Renal cortical epithelial cell (primary cell): ENCODE data around the gene NOD2. TPM values are rescaled to one million over a fixed set of nuclear protein-coding genes. Genes with fewer than 3 reads are reported as not detected.

Source experiments
- DNase-seq: peaks from one replicate; pipeline ENCODE4 v3.0.0-alpha.2; 2011; ENCODE audit warnings: low read depth
- total RNA-seq: library from RNA; depleted of rRNA; stranded (reverse); fragments of >200 nt; gene quantifications from 2 replicates; pipeline ENCODE4 v1.2.3, GENCODE V29; 2014

The NOD2 gene
- total RNA-seq, 1 donor from 2014 or later, result 0.10 TPM

DNA sequence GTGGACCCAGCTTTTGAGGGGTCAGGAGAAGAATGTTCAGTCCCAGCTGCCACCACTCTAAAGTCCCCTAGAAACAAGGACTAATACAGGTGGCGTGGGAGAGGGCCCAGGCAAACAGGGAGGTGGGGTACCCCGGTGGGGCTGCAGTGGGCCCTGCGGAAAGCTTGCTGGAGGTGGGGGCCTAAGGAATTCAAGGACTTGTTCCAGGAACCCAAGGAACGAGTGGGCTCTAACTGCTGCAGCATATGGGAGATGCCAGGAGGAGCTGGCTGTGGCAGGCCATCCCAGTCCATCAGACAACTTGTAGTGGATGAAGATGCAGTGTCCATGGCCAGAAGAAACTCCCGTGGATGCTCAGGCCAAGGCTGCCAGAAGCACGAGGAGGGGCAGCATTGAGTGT is 22.9 kb upstream of the NOD2 start:
- DNase-seq, result no peak

DNA sequence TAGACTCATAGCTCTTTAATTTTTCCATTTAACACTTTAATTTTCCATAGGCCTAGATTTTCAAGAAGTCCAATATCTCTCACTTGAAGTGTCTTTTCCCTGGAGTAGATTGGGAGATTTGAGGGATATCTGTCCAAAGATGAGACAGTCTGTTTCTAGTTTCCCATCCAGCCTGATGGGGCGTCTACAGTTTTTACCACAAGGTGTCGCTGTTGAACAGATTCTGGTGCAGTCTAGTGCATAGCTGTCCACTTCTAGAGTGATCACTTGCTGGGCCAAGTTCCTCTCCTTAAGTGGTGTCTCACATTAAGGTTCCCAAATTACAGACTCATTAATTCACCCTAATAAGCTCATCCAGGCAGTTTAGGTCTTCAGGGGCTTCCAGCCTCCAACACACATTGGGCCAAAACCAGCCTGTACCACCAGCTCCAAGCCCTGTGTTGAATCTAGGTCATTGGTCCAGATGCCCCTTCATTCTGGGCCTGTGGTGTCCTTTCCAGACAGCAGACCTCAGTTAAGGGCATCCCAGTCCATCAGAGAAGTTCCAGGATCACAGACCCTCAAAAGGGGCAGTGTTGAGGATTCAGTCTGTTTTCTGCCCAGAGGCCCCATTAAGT is 21.7 kb upstream of the NOD2 start:
- peak; percentile 7 for DNase-seq

DNA sequence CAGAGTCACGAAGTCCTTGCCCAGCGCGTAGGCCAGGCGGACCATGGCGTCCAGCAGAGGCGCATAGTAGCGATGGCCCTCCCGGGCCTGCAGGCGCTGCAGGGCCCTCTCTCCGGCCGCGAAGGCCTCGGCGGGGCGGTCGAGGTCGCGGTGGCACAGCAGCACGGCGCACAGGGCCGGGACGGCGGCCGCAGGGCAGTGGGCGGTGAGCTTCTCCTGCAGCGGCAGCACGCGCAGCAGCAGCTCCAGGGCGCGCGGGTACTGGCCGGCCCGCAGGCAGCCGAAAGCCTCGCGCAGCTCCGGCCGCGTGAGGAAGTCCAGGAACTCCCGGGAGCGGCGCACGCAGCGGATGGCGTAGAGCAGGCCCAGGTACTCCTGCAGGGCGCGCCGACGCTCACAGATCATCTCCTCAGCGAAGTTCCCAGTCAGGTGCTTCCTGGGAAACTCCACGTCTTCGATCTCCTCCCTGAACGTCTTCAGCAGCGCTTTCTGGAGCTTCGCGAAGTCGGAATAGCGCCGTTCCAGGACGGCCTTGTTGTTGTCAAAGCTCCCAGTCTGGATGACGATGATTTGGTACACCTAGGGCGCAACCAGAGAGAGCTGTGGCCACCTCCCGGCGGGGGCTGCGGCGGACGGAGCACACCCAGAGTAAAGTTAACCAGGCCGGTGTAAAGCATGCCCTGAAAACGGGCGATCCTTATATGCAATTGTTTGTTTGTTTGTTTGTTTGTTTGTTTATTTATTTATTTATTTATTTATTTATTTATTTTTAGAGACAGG is 19.7 kb upstream of the NOD2 start:
- DNase-seq, result no peak

DNA sequence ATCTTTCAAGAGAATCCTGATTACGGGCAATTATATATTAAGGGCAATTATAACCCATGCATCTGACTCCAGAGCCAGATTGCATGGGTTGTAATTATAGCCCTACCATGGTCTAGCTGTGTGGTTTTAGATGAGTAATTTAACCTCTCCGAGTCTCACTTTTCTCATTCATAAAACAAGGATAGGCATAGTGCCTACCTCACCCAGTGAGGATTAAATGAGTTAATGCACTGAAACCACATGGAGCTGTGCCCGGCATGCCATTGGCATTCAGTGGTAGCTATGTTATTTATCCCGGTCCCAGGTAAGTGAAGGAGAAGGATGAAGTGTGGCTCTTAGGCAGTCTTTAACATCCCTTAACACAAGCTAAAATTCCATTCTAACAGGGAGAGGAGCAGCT is 18.6 kb upstream of the NOD2 start:
- no peak for DNase-seq

DNA sequence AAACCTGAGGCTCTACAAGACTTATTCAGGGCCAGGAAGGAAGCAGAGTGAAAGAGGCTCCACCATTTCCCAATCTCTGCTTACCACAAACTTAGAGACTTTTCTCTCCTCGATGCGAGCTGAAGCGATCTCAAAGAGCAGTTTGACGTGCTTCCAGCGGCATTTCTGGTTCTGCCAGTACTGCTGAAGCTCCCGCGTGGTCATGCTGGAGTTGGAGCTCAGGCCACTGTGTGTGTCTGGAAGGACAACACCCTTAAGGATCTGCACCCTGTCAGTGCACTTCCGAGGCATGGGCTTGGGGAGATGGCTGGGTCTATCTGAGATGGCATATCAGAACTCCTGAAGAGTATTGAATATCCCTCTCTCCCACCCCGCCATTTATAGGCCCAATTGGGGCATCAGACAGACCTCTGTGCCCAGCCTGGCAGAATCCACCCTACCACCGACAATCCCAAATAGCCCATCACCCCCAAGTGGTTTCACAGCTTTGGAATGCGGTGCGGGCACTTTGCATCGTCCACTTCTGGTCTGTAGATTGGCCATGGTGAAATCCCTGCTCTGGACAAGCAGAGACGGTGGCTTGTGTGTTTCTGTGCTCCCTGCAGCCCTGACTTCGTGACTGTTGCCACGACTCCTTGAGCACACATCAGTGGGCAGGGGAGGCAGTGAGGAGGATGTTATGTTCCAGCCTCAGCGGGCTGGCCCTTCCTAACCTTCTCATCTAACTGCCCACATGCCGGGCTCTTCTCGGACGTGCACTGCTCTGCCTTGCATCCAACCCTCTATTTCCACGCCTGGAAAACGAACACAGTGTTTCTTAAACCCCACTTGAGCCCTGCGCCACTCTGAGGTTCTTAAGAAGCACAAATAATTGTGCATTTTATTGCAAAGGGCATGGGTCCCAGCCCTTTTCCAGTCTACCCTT is 17.5 kb upstream of the NOD2 start:
- DNase-seq, result no peak

DNA sequence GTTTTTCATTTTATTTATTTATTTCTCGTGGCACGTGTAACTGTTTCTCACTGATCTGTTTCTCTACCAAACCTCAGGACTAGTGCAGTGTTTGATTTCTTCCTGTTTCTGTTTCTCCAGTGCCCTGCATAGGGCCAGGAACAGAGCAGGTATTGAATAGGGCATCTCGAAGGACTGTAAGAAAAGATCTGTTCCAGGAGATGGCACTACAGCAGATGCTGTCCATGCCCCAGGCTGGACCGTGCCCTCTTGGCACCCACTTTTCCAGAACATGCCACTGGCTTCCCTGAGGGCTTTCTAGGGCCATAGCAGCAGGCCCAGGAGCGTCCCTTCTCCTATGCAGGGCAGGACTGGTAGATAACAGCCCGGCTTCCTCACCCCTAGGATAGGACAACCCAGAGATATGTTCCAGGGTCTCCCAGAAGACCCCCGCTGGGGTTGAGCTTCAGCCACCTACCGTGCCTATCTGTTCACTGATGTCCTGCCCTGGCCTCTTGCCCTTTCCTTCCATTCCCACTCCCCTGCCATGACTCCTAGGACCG is 16.7 kb upstream of the NOD2 start:
- no peak for DNase-seq

DNA sequence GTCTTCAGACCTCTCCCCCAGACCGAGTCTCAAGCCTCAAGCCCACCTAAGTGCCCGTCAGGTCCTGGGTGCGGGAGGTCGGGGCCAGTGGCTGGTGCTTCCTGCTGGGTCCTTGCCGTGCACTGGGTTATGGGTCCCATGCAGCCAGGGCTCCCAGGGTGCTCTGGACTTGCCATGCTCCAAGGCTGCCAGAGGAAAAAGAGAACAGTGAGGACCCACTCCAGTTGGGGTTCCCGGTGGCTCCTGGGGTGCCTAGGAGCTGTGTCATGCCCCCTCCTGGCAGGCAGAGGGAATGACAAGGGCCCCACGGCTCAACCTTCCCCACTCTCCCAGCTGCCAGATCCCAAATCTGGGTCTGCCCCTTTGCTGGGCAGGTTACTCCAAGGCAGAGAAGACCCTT is 16.1 kb upstream of the NOD2 start:
- DNase-seq, result no peak

DNA sequence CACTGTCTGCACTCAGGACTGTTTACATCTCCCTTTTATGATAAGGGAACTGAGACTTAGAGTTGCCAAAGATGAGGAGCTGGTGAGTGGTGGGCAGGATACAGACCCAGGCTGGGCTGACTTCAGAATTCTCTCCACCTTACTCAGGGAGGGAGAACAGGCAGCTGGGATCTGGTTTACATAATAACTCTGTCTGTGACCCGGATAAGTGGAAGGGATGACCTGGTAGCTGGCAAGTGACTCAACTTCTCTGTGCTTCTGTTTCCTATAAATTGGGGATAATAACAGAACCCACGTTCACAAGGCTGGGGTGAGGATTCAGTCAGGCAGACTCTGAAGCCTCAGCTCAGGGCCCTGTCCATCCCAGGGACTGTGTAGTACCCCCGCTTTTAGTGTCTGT is 14.9 kb upstream of the NOD2 start:
- no peak for DNase-seq

DNA sequence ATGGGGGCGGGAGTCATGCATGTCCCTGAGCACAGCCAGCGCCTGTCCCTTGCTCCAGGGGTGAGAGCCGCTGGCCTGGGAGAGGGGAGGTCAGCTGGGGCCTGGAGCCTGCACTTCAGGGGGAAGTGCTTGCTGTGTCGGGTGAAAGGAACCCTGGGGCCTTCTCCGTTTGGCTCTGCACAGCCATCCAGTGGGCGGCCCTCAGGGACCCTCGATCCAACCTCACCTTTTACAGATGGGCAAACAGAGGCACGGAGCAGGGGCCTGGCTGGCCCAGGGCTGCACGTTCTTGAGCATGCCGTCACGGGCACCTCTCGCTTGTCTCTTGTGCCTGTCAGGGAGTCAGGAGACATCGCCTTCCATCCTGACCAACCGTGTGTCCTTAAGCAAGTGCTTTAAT is 14.1 kb upstream of the NOD2 start:
- DNase-seq, result no peak

DNA sequence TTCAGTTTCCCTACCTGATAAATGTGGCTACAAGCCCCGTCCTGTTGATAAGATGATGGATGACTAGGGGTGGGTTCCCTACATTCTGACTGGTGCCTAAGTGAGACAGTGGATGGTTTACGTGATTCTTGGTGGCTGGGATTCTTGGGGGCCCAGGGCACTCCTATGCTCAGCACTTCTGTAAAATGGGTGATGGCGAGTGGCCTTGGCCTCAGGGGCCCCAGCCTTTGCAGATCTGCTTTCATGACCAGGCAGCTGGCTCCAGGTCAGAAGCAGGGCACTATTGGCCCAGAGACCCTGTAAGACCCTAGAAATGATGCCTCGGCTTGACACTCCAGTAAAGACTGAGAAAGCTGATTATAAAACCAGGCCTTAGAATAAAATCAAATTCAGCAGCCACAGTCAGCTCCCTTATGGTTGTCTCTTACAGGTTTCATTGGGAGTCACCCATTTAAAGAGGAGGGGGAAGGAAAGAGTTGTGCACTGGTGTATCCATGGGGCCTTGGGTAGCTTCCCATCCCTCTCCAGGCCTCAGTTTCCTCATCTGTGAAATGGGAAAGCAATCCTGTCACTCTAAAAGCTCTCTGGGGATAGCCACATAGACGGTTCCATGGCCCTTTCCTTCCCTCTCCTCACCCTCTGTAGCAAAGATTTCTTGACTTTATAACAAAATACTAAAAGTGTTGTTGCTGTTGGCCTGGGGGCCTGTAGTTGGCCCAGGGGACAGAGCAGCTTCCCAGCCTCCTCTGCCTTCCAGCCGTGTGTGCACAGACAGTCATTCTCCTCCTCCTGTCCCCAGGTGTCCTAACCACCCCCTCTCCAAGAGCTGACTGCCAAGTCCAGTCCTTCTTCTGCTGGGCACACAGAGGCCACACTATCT is 13.5 kb upstream of the NOD2 start:
- DNase-seq, result no peak

DNA sequence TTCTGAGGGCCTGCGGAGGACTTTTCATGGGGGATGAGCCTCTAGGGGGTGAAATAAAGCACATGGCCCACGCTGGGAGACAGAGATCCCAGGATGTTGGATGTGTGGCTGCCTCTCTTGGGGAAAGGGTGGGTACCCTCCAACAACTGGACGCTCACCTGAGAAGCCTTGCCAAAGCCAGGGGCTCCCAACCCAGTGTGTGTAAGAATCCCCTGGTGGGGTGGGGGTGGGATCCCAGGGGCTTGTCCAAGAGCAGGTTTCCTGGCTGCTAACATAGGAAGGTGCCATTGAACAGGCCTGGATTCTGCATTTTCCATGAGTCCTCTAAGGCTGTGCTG is 12.9 kb upstream of the NOD2 start:
- DNase-seq, result no peak

DNA sequence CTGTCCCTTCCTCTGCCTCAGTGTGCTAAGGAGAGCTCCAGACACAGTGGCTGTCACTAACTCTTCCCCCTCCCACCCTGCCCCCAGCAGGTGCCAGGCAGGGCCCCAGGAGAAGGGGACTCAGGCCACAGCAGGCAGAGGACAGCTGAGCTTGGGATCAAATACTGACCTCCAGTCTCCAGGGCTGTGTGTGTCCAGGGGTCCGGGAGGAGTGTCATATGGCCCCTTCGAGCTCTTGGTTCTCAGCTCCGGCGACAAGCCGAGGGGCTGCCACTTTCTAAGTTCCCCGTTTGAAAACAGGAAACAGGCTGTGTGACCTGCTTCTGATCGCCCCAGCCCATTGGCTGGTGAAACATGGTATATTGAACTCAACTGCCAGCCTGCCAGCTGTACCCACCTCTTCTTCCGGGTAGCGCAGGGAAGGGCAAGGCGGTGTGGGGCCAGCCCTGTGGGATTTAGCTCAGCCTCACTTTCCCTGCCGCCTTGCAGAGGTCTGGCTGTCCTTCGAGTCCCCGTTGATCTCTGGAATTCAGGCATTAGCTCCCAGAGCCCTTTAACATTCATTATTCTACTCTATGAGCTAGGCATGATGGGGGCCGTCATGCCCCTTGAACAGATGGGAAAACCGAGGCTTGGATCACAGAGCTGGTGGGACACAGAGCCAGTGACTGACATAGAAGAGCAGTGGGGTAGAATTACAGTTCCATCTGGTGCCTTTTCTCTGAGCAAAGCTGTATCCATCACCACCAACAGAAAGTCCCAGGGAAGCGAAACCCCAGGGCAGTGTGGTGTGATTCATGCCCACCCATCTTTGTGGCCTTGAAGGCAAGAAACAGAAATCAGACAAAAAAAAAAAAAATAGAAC is 12.2 kb upstream of the NOD2 start, which contains the start of gene SNX20:
SNX20 (minus strand) TSS at position 292 of the 865 bp plus-strand sequence. CDS start 3,786 bp downstream, outside the sequence.
- no peak for DNase-seq

DNA sequence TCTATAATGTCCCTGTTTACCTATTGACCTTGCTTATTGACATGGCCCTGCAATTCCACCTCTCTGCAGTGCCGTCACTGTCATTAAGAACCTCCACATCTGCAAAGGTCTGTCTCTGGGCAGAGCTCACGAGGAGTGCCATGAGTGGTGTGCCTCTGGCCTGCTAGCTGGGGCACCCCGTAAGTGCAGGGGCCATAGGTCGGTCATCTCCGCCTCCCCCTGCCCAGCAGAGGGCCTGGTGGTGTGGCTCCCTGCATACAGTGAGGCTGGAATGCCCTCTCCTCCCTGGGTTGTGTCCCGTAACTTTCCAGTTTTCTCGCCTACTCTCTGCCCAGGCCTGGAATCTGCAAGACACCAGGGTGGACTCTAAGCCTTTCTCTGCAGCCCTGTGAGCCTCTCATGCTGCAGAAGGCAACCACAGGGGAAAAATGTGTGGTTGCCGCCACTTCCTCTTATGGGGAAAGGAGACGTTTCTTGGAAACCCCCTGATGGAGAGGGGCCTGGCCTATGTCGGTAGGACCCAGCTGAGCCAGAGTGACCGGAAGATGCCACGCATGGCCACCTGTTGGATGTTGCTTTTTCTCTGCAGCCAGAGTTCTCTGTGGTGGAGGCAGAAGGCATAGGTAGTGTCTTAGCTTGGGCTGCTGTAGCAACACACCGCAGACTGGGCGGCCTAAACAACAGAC is 9.6 kb upstream of the NOD2 start:
- DNase-seq, result no peak

DNA sequence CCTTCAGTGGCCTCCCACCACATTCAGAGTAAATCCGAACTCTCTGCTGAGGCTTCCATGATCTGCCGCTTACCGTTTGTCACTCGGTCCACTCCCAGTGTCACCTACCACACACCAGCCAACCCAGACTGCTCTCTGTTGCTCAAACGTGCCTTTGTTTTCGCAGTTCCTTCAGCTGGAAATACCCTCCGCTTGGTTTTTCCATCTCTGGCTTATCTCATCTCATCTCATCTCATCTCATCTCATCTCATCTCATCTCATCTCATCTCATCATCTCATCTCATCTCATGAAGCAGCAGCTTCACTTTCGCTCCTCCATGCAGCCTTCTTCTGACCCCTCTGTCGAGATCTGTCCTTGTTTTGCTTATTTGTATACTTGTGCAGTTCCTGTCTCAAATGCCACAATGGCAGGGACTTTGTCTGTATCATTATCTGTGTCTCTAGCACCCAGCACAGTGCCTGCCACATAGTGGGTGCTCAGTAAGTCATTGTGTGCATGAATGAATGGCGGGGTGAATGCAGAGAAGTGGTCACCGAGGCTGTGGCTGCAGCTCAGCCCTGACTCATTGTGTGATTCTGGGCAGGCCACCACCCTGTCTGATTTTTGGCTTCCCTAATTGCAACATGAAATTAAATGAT is 8.5 kb upstream of the NOD2 start:
- no peak for DNase-seq

DNA sequence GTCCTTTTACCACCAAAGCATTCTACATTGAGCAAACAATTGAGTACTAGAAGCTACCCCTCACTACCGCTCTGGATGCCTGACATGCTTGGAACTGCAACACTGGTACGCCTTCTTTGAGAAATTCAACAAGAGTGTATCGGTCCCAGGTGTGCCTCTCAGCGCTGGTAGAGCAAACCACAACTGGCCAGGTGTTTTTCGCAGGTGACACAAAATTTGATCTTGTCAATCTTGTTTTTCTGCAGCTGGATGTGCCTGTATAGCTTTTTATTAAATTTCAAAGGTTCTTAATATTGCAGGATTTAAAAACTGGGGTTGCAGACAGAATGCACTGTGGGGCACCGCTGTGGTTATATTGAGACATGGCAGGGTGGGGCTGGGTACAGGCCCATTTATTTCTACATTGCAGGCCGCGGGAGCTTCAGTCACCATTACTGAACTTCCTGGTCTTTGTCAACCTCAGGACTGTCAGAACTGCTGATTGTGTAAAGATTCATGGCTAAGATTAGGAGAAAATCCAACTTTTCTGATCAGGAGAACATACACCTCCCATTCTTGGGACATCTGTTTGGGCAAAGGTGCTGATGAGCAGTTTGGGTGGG is 7.8 kb upstream of the NOD2 start:
- DNase-seq, result no peak

DNA sequence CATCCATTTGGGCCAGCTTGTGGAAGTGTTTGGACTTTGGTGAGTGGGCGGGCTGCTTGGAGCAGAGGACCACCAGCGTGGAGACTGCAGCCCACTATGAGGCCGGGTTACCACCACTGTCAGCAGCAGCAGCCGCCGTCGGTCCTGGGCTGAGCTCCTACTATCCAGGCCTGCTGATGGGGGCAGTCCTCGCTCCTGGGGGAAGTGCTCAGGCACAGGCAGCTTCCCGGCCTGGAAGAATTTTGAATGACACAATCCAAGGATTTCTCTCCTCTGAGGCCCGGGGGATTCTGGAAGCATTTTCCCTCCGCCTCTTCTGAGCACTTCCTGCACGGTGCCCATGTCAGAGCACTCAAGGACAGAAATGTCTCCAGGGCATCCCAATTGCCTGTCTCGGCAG is 5.3 kb upstream of the NOD2 start:
- DNase-seq, result no peak

DNA sequence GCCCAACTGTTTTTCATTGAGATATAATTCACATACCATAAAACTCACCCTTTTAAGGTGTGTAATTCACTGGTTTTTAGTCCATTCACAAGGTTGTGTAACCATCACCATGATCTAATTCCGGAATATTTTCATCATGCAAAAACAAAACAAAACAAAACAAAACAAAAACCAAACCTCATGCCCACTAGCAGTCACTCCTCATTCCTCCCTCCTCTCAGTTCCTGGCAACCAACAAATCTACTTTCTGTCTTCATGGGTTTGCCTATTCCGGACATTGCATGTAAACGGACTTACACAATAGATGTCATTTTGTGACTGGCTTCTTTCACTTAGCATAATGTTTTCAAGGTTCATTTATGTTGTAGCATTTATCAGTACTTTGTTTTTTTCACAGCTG is 4.5 kb upstream of the NOD2 start:
- DNase-seq, result no peak

DNA sequence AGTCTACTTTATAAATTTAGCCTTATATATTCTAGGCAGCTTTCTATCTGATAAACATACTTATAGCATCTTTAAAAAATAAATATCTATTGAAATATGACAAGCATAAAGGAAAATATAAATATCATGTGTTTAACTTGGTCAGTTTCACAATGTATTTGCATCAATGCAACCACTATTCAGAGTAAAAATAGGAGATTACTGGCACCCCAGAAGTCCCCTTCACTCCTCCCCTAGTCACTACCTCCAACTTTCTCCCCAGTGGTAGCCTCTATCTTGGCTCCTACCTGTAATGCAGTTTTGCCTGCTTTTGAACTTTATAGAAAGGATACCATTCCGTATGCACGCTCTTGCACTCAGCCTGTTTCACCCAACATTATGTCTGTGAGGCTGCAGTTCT is 3.2 kb upstream of the NOD2 start:
- no peak for DNase-seq

DNA sequence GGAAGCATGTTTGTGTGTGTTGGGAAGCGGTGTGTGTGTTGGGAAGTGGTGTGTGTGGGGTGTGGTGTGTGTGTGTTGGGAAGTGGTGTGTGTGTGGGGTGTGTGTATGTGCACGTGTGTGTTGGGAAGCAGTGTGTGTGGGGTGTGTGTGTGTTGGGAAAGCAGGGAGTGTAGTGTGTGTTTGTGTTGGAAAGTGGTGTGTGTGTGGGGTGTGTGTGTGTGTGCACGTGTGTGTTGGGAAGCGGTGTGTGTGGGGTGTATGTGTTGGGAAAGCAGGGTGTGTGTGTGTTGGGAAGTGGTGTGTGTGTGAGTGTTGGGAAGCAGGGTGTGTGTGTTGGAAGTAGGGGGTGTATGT is 785 bp upstream of the NOD2 start:
- DNase-seq, result no peak
